Subcutaneous adipose tissue (tissue), 4 donors: Measurements from ENCODE around the gene XYLT1. TPM values are rescaled to one million over a fixed set of nuclear protein-coding genes. Genes with fewer than 3 reads are reported as not detected.

Experiments used
- CTCF ChIP-seq: fragments of 450-650 bp; IDR thresholded peaks from one replicate; pipeline ENCODE4 v1.5.1; 2016; ENCODE audit warnings: low read depth, mild to moderate bottlenecking, control low read depth, antibody characterized with exemption, moderate library complexity
- total RNA-seq, 4 donors: library from RNA; depleted of rRNA; stranded (reverse); fragments of >200 nt; gene quantifications; one replicate each; pipeline ENCODE4 v1.1.0, GENCODE V29; 2016

The XYLT1 gene
- total RNA-seq, 4 donors from 2014 or later = 21.7 to 27.5 (median 26.1) TPM

- no peak for TF ChIP-seq CTCF
Observed at GRCh38 chr16:17357307-17358062, 113.3 kb downstream of the XYLT1 start.

GRCh38 chr16:17356243-17356933, 114.4 kb downstream of the XYLT1 start:
- TF ChIP-seq CTCF = no peak

- no peak for TF ChIP-seq CTCF
Observed at GRCh38 chr16:17354685-17355084, 116.1 kb downstream of the XYLT1 start.

DNA sequence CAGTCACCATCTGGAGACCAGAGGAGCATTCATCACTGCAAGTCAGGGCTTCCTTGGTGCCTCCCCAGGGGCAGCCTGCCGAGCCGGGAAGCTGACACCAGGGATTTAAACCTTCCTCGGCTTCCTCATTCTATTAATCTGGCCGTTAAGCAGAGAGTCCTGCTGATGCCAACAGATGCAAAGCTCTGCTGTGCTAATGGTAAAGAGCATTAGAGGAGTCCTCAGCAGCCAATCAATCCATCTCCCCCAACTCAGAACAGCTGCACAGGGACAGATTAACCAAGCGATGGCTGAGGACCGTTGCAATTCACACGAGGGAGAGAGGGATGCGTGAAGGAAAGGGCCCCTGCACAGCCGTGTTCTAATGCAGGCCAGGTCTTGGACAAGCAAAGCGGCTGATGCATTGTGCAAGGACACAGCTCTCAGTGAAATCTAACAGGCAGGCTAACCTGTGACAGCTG, 116.6 kb downstream of the XYLT1 start:
- TF ChIP-seq CTCF = no peak

DNA sequence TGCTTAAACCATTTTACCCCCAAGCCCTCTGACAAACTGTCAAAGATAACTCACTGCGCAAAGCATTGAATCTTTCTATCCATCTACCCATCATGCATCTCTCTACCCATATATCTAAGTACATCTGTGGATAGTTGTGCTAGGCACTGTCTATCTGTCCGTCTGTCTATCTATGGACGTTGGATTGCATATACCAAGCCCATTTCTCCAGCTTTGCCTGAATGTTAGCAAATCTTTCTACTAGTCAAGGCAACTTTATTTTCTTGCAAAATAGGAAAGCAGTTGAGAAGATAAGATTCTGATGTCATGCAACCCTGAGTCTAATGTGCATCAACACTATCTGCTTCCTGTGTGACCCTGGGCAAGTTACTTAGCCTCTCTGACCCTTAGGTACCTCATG, 117.2 kb downstream of the XYLT1 start:
- no peak for TF ChIP-seq CTCF

DNA sequence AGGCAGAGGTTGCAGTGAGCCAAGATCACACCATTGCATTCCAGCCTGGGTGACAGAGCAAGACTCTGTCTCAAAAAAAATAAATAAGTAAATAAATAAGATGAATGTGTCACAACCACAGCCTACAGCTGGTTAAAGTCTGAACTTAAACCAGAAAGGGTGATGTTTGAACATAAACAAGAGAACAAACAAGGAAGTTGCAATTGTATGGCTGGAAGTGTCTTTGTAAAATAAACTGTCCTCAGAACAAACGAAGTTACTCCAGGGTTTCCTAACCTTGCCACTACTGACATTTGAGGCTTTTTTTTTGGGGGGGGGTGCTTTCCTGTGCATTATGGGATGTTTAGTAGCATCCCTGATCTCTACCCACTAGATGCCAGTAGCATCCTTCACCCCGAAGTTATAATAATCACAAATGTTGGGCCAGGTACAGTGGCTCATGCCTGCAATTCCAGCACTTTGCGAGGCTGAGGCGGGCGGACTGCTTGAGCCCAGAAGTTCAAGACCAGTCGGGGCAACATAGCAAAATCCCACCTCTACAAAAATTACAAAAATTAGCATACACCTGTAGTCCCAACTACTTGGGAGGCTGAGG, 119.2 kb downstream of the XYLT1 start:
- TF ChIP-seq CTCF = no peak

DNA sequence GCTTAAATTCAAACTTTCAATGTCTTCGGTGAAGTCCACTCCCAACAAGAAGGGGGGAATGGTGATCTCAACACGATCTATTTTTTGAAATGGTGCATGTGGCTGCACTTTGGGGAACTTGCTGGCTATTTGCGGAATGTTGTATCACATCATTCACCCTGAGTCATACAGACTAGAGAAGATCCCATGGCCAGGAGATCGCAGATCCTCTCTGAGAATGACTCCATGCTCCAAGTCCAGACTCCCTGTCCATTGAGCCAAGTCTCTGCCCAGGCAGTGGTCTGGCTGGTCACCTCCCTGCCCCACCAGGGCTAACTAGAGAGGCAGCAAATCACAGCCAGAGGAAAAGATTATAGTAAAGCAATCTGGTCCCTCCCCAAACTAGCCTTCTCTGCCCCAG, 120.6 kb downstream of the XYLT1 start:
- TF ChIP-seq CTCF = no peak
